Esophagus muscularis mucosa (tissue), 4 donors: ENCODE results near the gene ST6GAL1. TPM values are rescaled to one million over a fixed set of nuclear protein-coding genes. Genes with fewer than 3 reads are reported as not detected.

ENCODE experiments used
- DNase-seq: peaks from one replicate; pipeline ENCODE4 v3.0.0-alpha.2; 2017; ENCODE audit errors: extremely low spot score
- H3K27ac ChIP-seq, 4 donors: fragments of 200-600 bp; sonication (generic); replicated peaks in 1 of 4; 1 replicate in 3 of 4; 2 replicates in 1 of 4; pipeline ENCODE4 v1.5.1; 2016 to 2019; ENCODE audit warnings: mild to moderate bottlenecking in 1 of 4
- H3K27me3 ChIP-seq, 4 donors: fragments of 200-600 bp; sonication (generic); one replicate each; pipeline versions ENCODE4 v1.5.1 to v1.6.0; 2016 to 2019
- H3K36me3 ChIP-seq, 4 donors: fragments of 200-600 bp; sonication (generic); one replicate each; pipeline ENCODE4 v1.5.1; 2016 to 2019
- H3K4me1 ChIP-seq, 4 donors: fragments of 200-600 bp; sonication (generic); one replicate each; pipeline ENCODE4 v1.5.1; 2016 to 2019
- H3K4me3 ChIP-seq, 4 donors: fragments of 200-600 bp; sonication (generic); 1 replicate in 2 of 4; 2 replicates in 2 of 4; pipeline ENCODE4 v1.5.1; 2016 to 2019; ENCODE audit warnings: mild to moderate bottlenecking in 4 of 4, moderate library complexity in 1 of 4
- H3K9me3 ChIP-seq, 4 donors: fragments of 200-600 bp; sonication (generic); 1 replicate in 3 of 4; 2 replicates in 1 of 4; pipeline ENCODE4 v1.5.1; 2016 to 2019
- EP300 ChIP-seq: sonication (generic); formaldehyde crosslinking; IDR thresholded peaks from one replicate; pipeline ENCODE4 v1.6.1; 2017; ENCODE audit warnings: antibody characterized with exemption
- POLR2A ChIP-seq: fragments of 450-650 bp; IDR thresholded peaks from one replicate; pipeline ENCODE4 v1.6.1; 2017; ENCODE audit warnings: antibody characterized with exemption, moderate library complexity, mild to moderate bottlenecking, low read depth
- POLR2AphosphoS5 ChIP-seq, 2 donors: sonication (generic); formaldehyde crosslinking; IDR thresholded peaks; one replicate each; pipeline ENCODE4 v1.6.1; 2017; ENCODE audit warnings: antibody characterized with exemption in 2 of 2
- WGBS: methylation state at CpG from one replicate; pipeline ENCODE4 v1.1.5; 2018; 5-methylcytosine and 5-hydroxymethylcytosine counted together
- intact Hi-C: fragments of 100-400 bp; cut with DNase I; formaldehyde crosslinking; loops from one replicate; pipeline ENCODE4 v1.15.1; 2023
- total RNA-seq, 4 donors: library from RNA; depleted of rRNA; stranded (reverse); fragments of >200 nt; gene quantifications; one replicate each; pipeline versions ENCODE4 v1.1.0 to v1.2.1, GENCODE V29; 2016
- TF ChIP-seq, protein P1 (sequence below), 3 experiments: fragments of 200-600 bp in 2 of 3; fragments of 450-650 bp in 1 of 3; sonication (generic) in 2 of 3; IDR thresholded peaks; one replicate each; pipeline ENCODE4 v1.5.1; 2017 to 2019; ENCODE audit warnings: antibody characterized with exemption in 3 of 3, mild to moderate bottlenecking in 2 of 3, moderate library complexity in 1 of 3

Gene ST6GAL1
- total RNA-seq, 4 donors from 2014 or later = 15.4 to 29.6 (median 24.4) TPM

- TF ChIP-seq EP300 (no peak), POLR2A (no peak), POLR2AphosphoS5 (IDR thresholded peaks at IDR 0.05) (no peak)
- TF ChIP-seq, protein P1, sequence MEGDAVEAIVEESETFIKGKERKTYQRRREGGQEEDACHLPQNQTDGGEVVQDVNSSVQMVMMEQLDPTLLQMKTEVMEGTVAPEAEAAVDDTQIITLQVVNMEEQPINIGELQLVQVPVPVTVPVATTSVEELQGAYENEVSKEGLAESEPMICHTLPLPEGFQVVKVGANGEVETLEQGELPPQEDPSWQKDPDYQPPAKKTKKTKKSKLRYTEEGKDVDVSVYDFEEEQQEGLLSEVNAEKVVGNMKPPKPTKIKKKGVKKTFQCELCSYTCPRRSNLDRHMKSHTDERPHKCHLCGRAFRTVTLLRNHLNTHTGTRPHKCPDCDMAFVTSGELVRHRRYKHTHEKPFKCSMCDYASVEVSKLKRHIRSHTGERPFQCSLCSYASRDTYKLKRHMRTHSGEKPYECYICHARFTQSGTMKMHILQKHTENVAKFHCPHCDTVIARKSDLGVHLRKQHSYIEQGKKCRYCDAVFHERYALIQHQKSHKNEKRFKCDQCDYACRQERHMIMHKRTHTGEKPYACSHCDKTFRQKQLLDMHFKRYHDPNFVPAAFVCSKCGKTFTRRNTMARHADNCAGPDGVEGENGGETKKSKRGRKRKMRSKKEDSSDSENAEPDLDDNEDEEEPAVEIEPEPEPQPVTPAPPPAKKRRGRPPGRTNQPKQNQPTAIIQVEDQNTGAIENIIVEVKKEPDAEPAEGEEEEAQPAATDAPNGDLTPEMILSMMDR (IDR thresholded peaks at IDR 0.05) = no peak
- 91% methylated on average over 7 of the region's 7 CpGs for WGBS
- Histone ChIP-seq H3K9me3 (no peaks in the 10 kb centered on the region), H3K36me3 (peaks cover 0 to 7% (median 0%) of the 10 kb centered on the region in 4 donors), H3K27ac (no peak overlapping the region), H3K27me3 (no peaks in the 10 kb centered on the region), H3K4me3 (no peak overlapping the region), H3K4me1 (peaks cover 19 to 75% (median 39%) of the 10 kb centered on the region in 4 donors)
- intact Hi-C loops = no loop called here
- DNase-seq = no peak
These were observed 43.4 kb downstream of the ST6GAL1 start for GRCh38 chr3:186973702-186974101.

DNA sequence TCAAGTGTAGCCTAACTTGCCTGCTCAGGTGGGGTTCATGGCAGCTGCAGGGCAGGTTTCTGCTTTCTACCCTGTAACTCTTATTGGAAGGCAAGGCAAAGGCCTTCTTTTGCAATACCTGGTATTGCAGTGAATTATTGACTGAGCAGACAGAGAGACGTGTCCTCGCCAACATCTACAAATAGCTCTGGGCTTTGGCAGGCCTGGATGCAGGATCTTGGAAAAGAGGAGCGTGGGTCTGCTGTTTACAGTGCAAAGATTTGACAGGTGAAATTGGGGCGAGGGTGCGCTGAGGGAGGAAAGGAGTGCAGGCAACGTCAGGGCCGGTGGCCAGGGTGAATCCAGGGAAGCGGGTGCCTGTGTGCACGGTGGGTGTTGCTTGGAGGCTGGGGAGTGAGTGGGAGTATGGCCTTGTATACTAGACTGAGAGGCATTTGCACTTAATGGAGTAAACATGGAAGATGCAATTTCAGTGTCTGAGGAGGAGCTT, 44.5 kb downstream of the ST6GAL1 start:
- 83% methylated on average over 9 of the region's 9 CpGs for WGBS
- TF ChIP-seq, protein P1 (IDR thresholded peaks at IDR 0.05) = no peak
- TF ChIP-seq POLR2AphosphoS5 (IDR thresholded peaks at IDR 0.05) (no peak), POLR2A (no peak), EP300 (no peak)
- H3K4me3 ChIP-seq = no peak overlapping the region
- no peaks in the 10 kb centered on the region for H3K27me3 ChIP-seq
- no peak overlapping the region for H3K27ac ChIP-seq
- peaks cover 19 to 69% (median 39%) of the 10 kb centered on the region in 4 donors for H3K4me1 ChIP-seq
- intact Hi-C loops = no loop called here
- no peaks in the 10 kb centered on the region for H3K9me3 ChIP-seq
- H3K36me3 ChIP-seq = peaks cover 0 to 9% (median 0%) of the 10 kb centered on the region in 4 donors
- no peak for DNase-seq

DNA sequence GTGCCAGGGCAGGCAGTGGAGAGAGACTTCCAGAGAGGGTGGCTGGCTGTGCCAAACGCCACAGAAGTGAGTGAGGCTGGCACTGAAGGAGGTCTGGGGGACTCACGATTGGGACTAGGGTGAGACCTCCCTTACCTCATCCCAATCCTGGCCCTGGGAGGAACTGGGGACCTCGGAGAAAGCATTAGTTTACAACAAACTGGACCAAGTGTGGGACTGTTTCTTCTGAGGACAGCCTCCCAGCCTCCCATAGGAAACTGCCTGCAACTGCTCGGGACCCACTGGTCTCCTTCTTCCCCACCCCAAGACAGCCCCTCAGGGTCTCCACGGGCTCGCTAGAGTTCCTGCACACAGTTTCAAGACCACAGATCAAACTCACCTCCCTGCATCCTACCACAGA, 45.4 kb downstream of the ST6GAL1 start:
- no peaks in the 10 kb centered on the region for H3K9me3 ChIP-seq
- intact Hi-C loops = no loop called here
- peaks cover 19 to 60% (median 31%) of the 10 kb centered on the region in 4 donors for H3K4me1 ChIP-seq
- no peak overlapping the region for H3K4me3 ChIP-seq
- DNase-seq = no peak
- no peak for TF ChIP-seq POLR2AphosphoS5 (IDR thresholded peaks at IDR 0.05)
- TF ChIP-seq POLR2A = no peak
- TF ChIP-seq EP300 = no peak
- TF ChIP-seq, protein P1 (IDR thresholded peaks at IDR 0.05) = no peak
- peaks cover 0 to 14% (median 0%) of the 10 kb centered on the region in 4 donors for H3K36me3 ChIP-seq
- peak overlapping the region in 1 of 4 donors; percentile 72 for H3K27ac ChIP-seq
- no peaks in the 10 kb centered on the region for H3K27me3 ChIP-seq
- WGBS = 93% methylated on average over 6 of the region's 6 CpGs

DNA sequence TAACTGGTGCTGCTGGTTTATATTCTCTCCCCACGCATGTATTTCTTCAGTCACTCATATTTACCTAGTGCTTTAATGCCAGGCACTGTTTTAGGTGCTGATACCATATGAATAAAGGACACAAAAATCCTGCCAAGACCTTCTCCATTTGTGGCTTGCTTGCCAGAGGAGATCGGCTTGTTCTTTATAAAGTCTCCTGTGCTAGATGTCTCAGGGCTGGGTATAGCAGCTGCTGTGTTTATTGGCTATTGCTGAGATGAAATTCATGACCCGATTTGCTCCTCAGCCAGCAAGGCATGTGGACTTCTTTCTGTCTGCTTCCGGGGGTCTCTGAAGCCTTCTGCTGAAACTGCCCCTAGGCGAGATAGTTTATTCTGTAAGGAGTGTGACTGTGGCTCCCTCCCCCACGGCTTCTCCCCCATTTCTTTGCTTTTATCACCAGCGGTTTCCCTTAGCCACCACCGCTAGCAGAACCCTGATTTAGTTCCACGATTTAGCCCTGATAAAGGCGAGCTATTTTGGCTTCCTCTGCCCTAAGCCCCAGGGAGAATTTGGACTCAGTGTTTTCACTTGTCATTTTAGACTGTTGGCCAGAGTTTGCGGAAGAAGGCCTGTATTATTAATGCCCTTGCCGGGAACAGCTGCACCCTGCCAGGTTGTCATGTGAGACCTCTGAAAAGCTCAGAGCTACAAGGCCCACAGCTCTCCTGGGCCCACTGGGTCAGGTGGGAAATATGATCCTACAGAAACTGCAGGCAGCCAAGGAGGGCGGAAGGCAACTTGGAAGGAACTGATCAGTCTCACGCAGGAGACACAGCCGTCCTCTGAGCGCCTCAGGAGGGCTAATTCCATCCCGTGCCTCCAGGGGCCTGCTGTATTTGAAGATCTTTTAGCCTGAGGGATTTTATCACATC, 46.8 kb downstream of the ST6GAL1 start:
- peak overlapping the region; percentile 72 to 85 (median 79) for H3K27ac ChIP-seq
- TF ChIP-seq EP300 = peak; percentile 23
- TF ChIP-seq POLR2A = no peak
- TF ChIP-seq, protein P1 (IDR thresholded peaks at IDR 0.05) = peak in 1 of 3 experiments; percentile 22
- TF ChIP-seq POLR2AphosphoS5 (IDR thresholded peaks at IDR 0.05) = peak; percentile 51 to 80
- DNase-seq = peak; percentile 93
- H3K9me3 ChIP-seq = no peaks in the 10 kb centered on the region
- H3K4me1 ChIP-seq = peaks cover 19 to 47% (median 23%) of the 10 kb centered on the region in 4 donors
- H3K4me3 ChIP-seq = peak overlapping the region; percentile 15 to 29 (median 18)
- intact Hi-C loops = no loop called here
- no peaks in the 10 kb centered on the region for H3K27me3 ChIP-seq
- peaks cover 0 to 14% (median 0%) of the 10 kb centered on the region in 4 donors for H3K36me3 ChIP-seq
- WGBS = 36% methylated on average over 16 of the region's 17 CpGs
